Nephron (organoid): ENCODE results near the gene ZRANB1.

Source experiments
- H3K27ac Mint-ChIP-seq, 3 experiments: 2 replicates each; pipeline ENCODE4 v1.8.0; 2020; ENCODE audit warnings: mixed read lengths in 3 of 3, mild to moderate bottlenecking in 2 of 3, moderate library complexity in 1 of 3
- H3K27me3 Mint-ChIP-seq: 2 replicates; pipeline ENCODE4 v1.8.0; 2021; ENCODE audit warnings: low read depth, mild to moderate bottlenecking, moderate library complexity, mixed read lengths
- H3K36me3 Mint-ChIP-seq: 2 replicates; pipeline ENCODE4 v1.8.0; 2020; ENCODE audit warnings: low read depth, mixed read lengths
- H3K4me1 Mint-ChIP-seq: 2 replicates; pipeline ENCODE4 v1.8.0; 2020; ENCODE audit warnings: mixed read lengths
- H3K4me3 Mint-ChIP-seq, 3 experiments: 2 replicates each; pipeline ENCODE4 v1.8.0; 2020; ENCODE audit warnings: mild to moderate bottlenecking in 3 of 3, mixed read lengths in 3 of 3, moderate library complexity in 2 of 3
- H3K9me3 Mint-ChIP-seq: 2 replicates; pipeline ENCODE4 v1.8.0; 2020; ENCODE audit warnings: mixed read lengths
- TF ChIP-seq, protein P1 (sequence below), 3 experiments: fragments of 200-600 bp; sonication (generic); IDR thresholded peaks; one replicate each; pipeline ENCODE4 v1.5.0; 2021; ENCODE audit warnings: antibody characterized with exemption in 3 of 3; ENCODE audit not compliant: unreplicated experiment in 3 of 3

Gene ZRANB1

DNA sequence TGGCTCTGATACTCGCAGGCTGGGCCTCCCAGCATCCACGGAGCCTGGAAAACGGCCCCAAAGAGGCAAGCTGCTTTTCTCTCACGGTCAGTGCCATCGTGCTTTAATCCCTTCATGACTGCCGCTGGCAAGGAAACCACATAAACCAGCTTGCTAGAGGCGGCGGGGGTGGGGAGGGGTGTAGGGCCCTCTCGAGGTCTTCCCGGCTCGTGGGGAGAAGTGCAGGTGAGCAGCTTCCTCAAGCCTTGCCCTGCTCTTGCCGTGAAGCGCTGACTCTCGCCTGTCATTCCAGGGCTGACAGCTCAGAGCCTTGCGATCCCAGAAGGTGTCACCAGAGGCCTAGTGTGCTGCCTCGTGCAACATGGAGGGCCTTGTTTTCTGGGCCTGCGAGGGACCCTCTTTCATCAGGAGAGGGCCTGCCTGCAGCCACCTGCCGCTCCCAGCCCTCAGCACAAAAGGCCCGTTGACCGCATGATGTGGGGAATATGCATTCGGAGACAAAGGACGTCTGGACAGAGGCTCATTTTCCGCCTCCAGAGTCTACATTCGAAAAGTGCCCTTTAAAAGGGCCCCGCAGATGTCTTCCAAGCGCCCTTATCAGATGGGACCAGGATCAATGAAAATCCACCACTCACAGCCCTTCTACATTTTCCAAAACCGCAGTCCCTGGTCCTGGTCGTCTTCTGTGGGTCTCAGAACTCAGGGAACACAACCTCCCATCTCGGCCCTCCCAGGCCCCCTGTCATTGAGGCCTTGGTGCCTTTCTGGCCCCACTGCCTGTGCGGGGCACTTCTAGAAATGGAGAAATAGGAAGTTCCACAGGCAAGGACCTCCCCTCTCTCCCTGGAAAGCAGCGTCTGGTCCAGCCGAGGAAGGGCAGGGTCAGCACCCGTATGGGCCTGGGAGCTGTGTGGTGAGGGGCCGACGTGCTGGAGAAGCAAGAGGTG, 58.7 kb downstream of the ZRANB1 start:
- H3K9me3 Mint-ChIP-seq = no peaks in the 10 kb centered on the region
- peaks cover 13% of the 10 kb centered on the region for H3K4me1 Mint-ChIP-seq
- H3K27me3 Mint-ChIP-seq = no peaks in the 10 kb centered on the region
- no peak overlapping the region for H3K4me3 Mint-ChIP-seq
- H3K27ac Mint-ChIP-seq = peak overlapping the region; percentile 45 to 90 (median 87)
- peaks cover 26% of the 10 kb centered on the region for H3K36me3 Mint-ChIP-seq
- TF ChIP-seq, protein P1, sequence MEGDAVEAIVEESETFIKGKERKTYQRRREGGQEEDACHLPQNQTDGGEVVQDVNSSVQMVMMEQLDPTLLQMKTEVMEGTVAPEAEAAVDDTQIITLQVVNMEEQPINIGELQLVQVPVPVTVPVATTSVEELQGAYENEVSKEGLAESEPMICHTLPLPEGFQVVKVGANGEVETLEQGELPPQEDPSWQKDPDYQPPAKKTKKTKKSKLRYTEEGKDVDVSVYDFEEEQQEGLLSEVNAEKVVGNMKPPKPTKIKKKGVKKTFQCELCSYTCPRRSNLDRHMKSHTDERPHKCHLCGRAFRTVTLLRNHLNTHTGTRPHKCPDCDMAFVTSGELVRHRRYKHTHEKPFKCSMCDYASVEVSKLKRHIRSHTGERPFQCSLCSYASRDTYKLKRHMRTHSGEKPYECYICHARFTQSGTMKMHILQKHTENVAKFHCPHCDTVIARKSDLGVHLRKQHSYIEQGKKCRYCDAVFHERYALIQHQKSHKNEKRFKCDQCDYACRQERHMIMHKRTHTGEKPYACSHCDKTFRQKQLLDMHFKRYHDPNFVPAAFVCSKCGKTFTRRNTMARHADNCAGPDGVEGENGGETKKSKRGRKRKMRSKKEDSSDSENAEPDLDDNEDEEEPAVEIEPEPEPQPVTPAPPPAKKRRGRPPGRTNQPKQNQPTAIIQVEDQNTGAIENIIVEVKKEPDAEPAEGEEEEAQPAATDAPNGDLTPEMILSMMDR (IDR thresholded peaks at IDR 0.05; ENCODE audit: unreplicated experiment in 3 of 3) = no peak

DNA sequence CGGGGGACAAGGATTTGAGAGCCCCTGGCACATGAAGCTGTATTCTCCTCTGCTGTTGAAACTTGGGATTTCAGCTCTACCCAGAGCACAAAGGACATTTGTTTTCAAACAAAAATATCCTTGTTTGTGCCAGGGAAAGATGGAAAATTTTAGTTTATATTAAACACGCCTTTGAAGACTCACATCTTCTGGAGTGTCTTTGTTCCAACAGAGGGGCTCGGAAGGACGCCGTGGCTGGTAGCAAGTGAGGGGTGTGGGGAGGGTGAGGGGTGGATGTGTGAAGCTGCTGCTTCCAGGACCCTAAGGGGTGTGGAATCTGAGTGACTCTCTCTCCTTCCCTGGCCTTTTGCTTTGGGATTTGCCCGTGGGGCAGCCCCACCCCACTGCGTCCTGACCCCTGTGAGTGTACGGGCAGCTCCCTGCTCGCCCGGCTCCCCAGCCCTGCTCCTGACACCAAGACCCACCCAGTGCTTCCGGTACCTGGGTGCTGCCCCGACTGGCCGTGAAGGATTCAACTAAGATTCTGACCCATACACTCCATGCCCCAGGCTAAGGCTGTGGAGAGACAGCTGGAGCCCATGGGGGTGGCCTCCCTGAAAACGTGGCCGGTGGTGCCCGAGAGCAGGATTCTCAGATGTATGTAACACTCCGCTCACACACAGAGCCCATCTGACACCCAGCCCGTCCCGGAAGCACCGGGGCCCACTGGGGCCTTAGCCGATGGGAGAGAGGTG, 59.6 kb downstream of the ZRANB1 start:
- H3K36me3 Mint-ChIP-seq = peaks cover 22% of the 10 kb centered on the region
- TF ChIP-seq, protein P1 (IDR thresholded peaks at IDR 0.05; ENCODE audit: unreplicated experiment in 3 of 3) = no peak
- no peaks in the 10 kb centered on the region for H3K9me3 Mint-ChIP-seq
- H3K4me1 Mint-ChIP-seq = peaks cover 21% of the 10 kb centered on the region
- H3K27ac Mint-ChIP-seq = peak overlapping the region in 2 of 3 experiments; percentile 45 to 90
- H3K27me3 Mint-ChIP-seq = no peaks in the 10 kb centered on the region
- H3K4me3 Mint-ChIP-seq = no peak overlapping the region

DNA sequence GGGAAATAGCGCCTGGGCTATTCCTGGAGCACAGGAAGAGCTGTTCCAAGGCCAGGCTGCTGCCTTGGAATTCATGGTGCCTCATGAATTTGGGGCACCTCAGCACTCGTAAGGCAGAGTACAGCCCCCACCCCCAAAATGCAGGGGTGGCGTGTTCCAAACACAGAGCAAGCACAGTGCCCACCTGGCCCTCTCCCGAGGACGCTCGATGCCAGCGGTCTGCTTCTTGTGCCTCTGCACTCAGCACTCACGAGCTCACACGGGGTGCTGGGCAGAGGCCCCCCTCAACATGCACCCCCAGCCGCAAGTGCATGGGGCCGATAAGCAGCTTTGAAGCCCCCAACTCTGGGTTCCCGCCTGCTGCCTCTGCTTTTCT, 60.1 kb downstream of the ZRANB1 start:
- Mint-ChIP-seq H3K36me3 (peaks cover 24% of the 10 kb centered on the region), H3K9me3 (no peaks in the 10 kb centered on the region), H3K27ac (no peak overlapping the region), H3K27me3 (no peaks in the 10 kb centered on the region), H3K4me3 (no peak overlapping the region), H3K4me1 (peaks cover 27% of the 10 kb centered on the region)
- TF ChIP-seq, protein P1 (IDR thresholded peaks at IDR 0.05; ENCODE audit: unreplicated experiment in 3 of 3) = no peak

DNA sequence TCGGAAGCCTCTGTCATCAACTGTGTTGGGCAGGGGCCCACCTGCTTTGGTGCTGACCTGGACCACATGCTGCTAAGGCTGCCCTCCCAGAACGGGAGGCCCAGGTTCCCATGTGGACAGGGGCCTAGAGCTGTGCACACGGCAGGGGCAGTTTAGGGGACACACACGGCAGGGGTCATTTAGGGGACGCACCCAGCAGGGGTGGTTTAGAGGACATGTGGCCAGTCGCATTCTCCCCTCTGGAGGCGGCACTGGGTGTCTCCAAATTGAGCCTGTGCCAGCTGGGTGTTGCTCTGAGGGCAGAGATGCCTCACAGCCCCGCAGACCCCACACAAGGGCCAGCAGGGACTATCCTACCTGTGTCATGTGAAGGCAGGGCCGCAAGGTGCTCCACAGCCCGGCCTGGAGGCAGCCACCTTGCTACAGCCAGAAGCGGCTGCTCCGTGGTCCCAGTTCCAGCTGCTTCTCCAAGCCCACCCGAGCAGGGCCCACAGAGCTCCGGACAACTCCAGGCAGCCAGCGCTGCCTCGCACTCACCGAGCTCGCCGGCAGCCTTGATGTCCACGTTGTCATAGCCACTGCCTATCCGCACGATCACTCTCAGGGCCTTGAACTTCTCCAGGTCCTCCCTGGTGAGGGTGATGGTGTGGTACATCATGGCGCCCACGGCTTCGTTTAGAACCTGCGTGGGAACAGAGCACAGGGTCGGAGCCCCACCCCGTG, 60.7 kb downstream of the ZRANB1 start:
- no peaks in the 10 kb centered on the region for H3K27me3 Mint-ChIP-seq

DNA sequence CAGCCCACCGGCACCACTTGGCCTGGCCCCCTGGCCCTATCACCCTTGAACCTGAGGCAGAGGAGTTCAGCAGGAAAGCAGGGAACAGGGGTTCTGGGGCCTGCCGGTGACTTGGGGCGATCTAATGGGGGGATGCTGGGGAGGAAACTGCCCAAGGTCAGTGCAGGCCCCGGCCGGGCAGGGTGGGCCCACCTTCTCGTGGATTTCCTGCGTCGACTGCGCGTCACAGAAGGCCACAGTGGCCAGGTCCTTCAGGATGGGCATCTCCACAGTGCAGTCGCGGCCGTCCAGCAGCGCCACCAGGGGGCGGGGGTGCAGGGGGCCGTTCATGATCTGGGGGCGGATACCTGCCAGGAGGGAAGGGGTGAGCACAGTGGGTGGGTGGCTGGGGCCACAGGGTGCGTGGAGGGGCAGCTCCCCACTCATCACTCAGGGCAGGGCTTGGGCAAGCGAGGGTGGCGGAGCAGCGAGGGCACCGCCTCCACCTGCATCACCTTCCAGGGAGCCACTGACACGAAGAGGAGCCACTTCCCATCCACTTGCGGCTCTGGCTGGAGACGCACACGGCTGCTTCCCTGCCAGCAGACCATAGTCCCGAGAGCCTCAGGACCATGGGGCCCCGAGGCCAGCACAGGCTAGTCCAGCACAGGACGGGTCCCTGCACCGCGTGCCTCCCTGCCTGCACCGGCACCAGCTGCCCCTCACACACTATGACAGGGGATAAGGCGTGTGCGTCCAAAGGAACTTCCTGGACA, 61.4 kb downstream of the ZRANB1 start:
- TF ChIP-seq, protein P1 (IDR thresholded peaks at IDR 0.05; ENCODE audit: unreplicated experiment in 3 of 3) = no peak
- Mint-ChIP-seq H3K27me3 (no peaks in the 10 kb centered on the region), H3K4me1 (peaks cover 35% of the 10 kb centered on the region), H3K9me3 (no peaks in the 10 kb centered on the region), H3K27ac (no peak overlapping the region), H3K36me3 (peaks cover 15% of the 10 kb centered on the region), H3K4me3 (no peak overlapping the region)

More for the DNA sequence above, 60.7 kb downstream of the ZRANB1 start:
- TF ChIP-seq, protein P1 (IDR thresholded peaks at IDR 0.05; ENCODE audit: unreplicated experiment in 3 of 3) = no peak
- Mint-ChIP-seq H3K4me1 (peaks cover 32% of the 10 kb centered on the region), H3K9me3 (no peaks in the 10 kb centered on the region), H3K4me3 (no peak overlapping the region), H3K27ac (no peak overlapping the region), H3K36me3 (peaks cover 20% of the 10 kb centered on the region)
